SK-N-SH (cell line): ENCODE data around the gene TUT7. TPM values are rescaled to one million over a fixed set of nuclear protein-coding genes. Genes with fewer than 3 reads are reported as not detected.

Experiments
- CTCF ChIA-PET: fragments of 300-600, 350-600 bp; formaldehyde crosslinking; extraction: SDS; loops from one replicate; lab custom pipeline; 2021; lab: Yijun Ruan, JAX
- POLR2A ChIA-PET: fragments of 350-600 bp; sonication (Branson Sonifier 250); formaldehyde crosslinking; extraction: SDS; loops from one replicate; lab custom pipeline; 2020; ENCODE audit warnings: antibody characterized with exemption, inconsistent platforms; lab: Yijun Ruan, JAX
- DNase-seq: peaks from one replicate; pipeline ENCODE4 v3.0.0; 2012
- H2AFZ ChIP-seq: fragments of 200-600 bp; sonication (generic); 2 replicates; pipeline ENCODE4 v1.8.1; 2016; ENCODE audit warnings: antibody characterized with exemption, mild to moderate bottlenecking, low read depth
- H3F3A ChIP-seq: fragments of 200-600 bp; sonication (generic); replicated peaks from 2 replicates; pipeline ENCODE3; 2016; ENCODE audit warnings: antibody characterized with exemption, mild to moderate bottlenecking; ENCODE audit not compliant: insufficient read depth
- H3K27ac ChIP-seq, 2 experiments: fragments of 200-500 bp in 1 of 2; fragments of 200-600 bp in 1 of 2; sonication (Bioruptor generic) in 1 of 2; sonication (generic), shearing (Covaris generic) in 1 of 2; 2 replicates each; pipeline versions ENCODE4 v1.5.1 to v1.6.1; 2014 to 2016; ENCODE audit warnings: low read depth in 2 of 2, inconsistent platforms in 1 of 2, low read length in 1 of 2, mild to moderate bottlenecking in 1 of 2, mixed read lengths in 1 of 2
- H3K27me3 ChIP-seq: fragments of 200-600 bp; sonication (generic), shearing (Covaris generic); 2 replicates; pipeline ENCODE4 v1.6.1; 2016; ENCODE audit warnings: mixed run types; ENCODE audit not compliant: insufficient read depth
- H3K36me3 ChIP-seq, 2 experiments: fragments of 200-500 bp in 1 of 2; fragments of 200-600 bp in 1 of 2; sonication (Bioruptor generic) in 1 of 2; sonication (generic) in 1 of 2; replicated peaks in 1 of 2; 2 replicates each; pipeline versions ENCODE3 to v1.5.1; 2014 to 2016; ENCODE audit warnings: low read length in 1 of 2, mild to moderate bottlenecking in 1 of 2; ENCODE audit not compliant: insufficient read depth in 2 of 2, control insufficient read depth in 1 of 2
- H3K4me1 ChIP-seq, 2 experiments: fragments of 200-500 bp in 1 of 2; fragments of 200-600 bp in 1 of 2; sonication (Bioruptor generic) in 1 of 2; sonication (generic), shearing (Covaris generic) in 1 of 2; 2 replicates each; pipeline versions ENCODE4 v1.5.1 to v1.6.1; 2014 to 2016; ENCODE audit warnings: low read depth in 1 of 2, low read length in 1 of 2, mixed run types in 1 of 2; ENCODE audit not compliant: insufficient read depth in 2 of 2, control insufficient read depth in 1 of 2
- H3K4me2 ChIP-seq: fragments of 200-600 bp; sonication (generic), shearing (Covaris generic); 2 replicates; pipeline ENCODE4 v1.6.1; 2017; ENCODE audit warnings: mixed run types
- H3K4me3 ChIP-seq, 2 experiments: fragments of 200-500 bp in 1 of 2; fragments of 200-600 bp in 1 of 2; sonication (Bioruptor generic) in 1 of 2; sonication (generic), shearing (Covaris generic) in 1 of 2; 2 replicates each; pipeline versions ENCODE4 v1.5.1 to v1.8.1; 2014 to 2016; ENCODE audit warnings: low read depth in 2 of 2, inconsistent platforms in 1 of 2, low read length in 1 of 2, mild to moderate bottlenecking in 1 of 2, mixed read lengths in 1 of 2, moderate library complexity in 1 of 2
- H3K79me2 ChIP-seq: fragments of 200-600 bp; sonication (generic); 2 replicates; pipeline ENCODE4 v1.8.1; 2017; ENCODE audit warnings: mild to moderate bottlenecking; ENCODE audit not compliant: insufficient read depth
- H3K9ac ChIP-seq: fragments of 200-600 bp; sonication (generic); 2 replicates; pipeline ENCODE4 v1.6.1; 2017; ENCODE audit warnings: mixed run types
- H3K9me2 ChIP-seq: fragments of 200-600 bp; sonication (generic); 2 replicates; pipeline ENCODE4 v1.6.1; 2017; ENCODE audit warnings: mixed run types
- H3K9me3 ChIP-seq: fragments of 200-600 bp; sonication (generic); 2 replicates; pipeline ENCODE4 v1.6.1; 2017; ENCODE audit warnings: mixed run types, mild to moderate bottlenecking, moderate library complexity
- H4K20me1 ChIP-seq: fragments of 200-600 bp; sonication (generic); 2 replicates; pipeline ENCODE4 v1.6.1; 2017; ENCODE audit warnings: mild to moderate bottlenecking, mixed run types; ENCODE audit not compliant: insufficient read depth
- CHD2 ChIP-seq: fragments of 150-350 bp; IDR thresholded peaks from 2 replicates; pipeline ENCODE4 v1.6.1; 2018; ENCODE audit warnings: low read length; ENCODE audit not compliant: partially characterized antibody
- EP300 ChIP-seq, 2 experiments: IDR thresholded peaks; 2 replicates each; pipeline versions ENCODE4 v1.4.0 to v1.6.1; 2012; ENCODE audit warnings: borderline replicate concordance in 1 of 2, low read depth in 1 of 2, low read length in 1 of 2
- FOSL2 ChIP-seq: IDR thresholded peaks from 2 replicates; pipeline ENCODE4 v1.4.0; 2012; ENCODE audit warnings: low read depth, mild to moderate bottlenecking, moderate library complexity, borderline replicate concordance
- FOXM1 ChIP-seq: IDR thresholded peaks from 2 replicates; pipeline ENCODE4 v1.4.0; 2012; ENCODE audit warnings: low read depth, mild to moderate bottlenecking
- GABPA ChIP-seq: IDR thresholded peaks from 2 replicates; pipeline ENCODE4 v1.4.0; 2012; ENCODE audit warnings: low read depth, mild to moderate bottlenecking
- GATA2 ChIP-seq: sonication (generic); formaldehyde crosslinking; IDR thresholded peaks from 2 replicates; pipeline ENCODE4 v1.5.0; 2020; ENCODE audit warnings: mild to moderate bottlenecking, missing genetic modification reagents
- NFIC ChIP-seq: IDR thresholded peaks from 2 replicates; pipeline ENCODE4 v1.4.0; 2012; ENCODE audit warnings: borderline replicate concordance
- NRF1 ChIP-seq: IDR thresholded peaks from 2 replicates; pipeline ENCODE4 v1.6.1; 2012; ENCODE audit warnings: low read depth, mild to moderate bottlenecking, low read length
- RXRA ChIP-seq: IDR thresholded peaks from 2 replicates; pipeline ENCODE4 v1.4.0; 2012; ENCODE audit warnings: low read depth, mild to moderate bottlenecking, borderline replicate concordance
- SMC3 ChIP-seq: IDR thresholded peaks from 2 replicates; pipeline ENCODE4 v1.6.1; 2012; ENCODE audit warnings: low read depth, low read length, improper control_type of control experiment
- TAF1 ChIP-seq: IDR thresholded peaks from 2 replicates; pipeline ENCODE4 v1.6.1; 2012; ENCODE audit warnings: low read depth, mild to moderate bottlenecking, low read length, moderate library complexity, borderline replicate concordance
- TCF12 ChIP-seq: IDR thresholded peaks from 2 replicates; pipeline ENCODE4 v1.4.0; 2012
- TEAD4 ChIP-seq: IDR thresholded peaks from 2 replicates; pipeline ENCODE4 v1.4.0; 2012; ENCODE audit warnings: mild to moderate bottlenecking, borderline replicate concordance; ENCODE audit not compliant: insufficient read depth
- YY1 ChIP-seq: IDR thresholded peaks from 2 replicates; pipeline ENCODE4 v1.4.0; 2012; ENCODE audit warnings: low read depth, mild to moderate bottlenecking
- WGBS: methylation state at CpG from one replicate; pipeline ENCODE4 v1.1.6; 2017; ENCODE audit warnings: low lambda C conversion rate; 5-methylcytosine and 5-hydroxymethylcytosine counted together
- polyA plus RNA-seq, 3 experiments: library from polyadenylated mRNA; depleted of rRNA; stranded (reverse); fragments of >200 nt; gene quantifications; 2 replicates each; pipeline ENCODE4 v1.2.3, GENCODE V29; 2012
- TF ChIP-seq, protein P1 (sequence below): fragments of 150-350 bp; IDR thresholded peaks from 2 replicates; pipeline ENCODE4 v1.6.1; 2016; ENCODE audit warnings: mild to moderate bottlenecking, low read depth, low read length
- TF ChIP-seq, protein P2 (sequence below): IDR thresholded peaks from 2 replicates; pipeline ENCODE4 v1.4.0; 2012; ENCODE audit warnings: low read depth, borderline replicate concordance
- TF ChIP-seq, protein P3 (sequence below): fragments of 200-600 bp; sonication (generic); IDR thresholded peaks from 2 replicates; pipeline ENCODE4 v1.6.1; 2017; ENCODE audit warnings: antibody characterized with exemption, mild to moderate bottlenecking, moderate library complexity
- TF ChIP-seq, protein P4 (sequence below): fragments of 150-350 bp; IDR thresholded peaks from 2 replicates; pipeline ENCODE4 v1.6.1; 2017; ENCODE audit warnings: antibody characterized with exemption, low read length, low read depth, borderline replicate concordance
- TF ChIP-seq, protein P5 (sequence below): IDR thresholded peaks from 2 replicates; pipeline ENCODE4; 2012

TUT7 gene
- polyA plus RNA-seq, 1 of the 3 experiments (the other 2 are of a cell fraction): 6.7 TPM

DNA sequence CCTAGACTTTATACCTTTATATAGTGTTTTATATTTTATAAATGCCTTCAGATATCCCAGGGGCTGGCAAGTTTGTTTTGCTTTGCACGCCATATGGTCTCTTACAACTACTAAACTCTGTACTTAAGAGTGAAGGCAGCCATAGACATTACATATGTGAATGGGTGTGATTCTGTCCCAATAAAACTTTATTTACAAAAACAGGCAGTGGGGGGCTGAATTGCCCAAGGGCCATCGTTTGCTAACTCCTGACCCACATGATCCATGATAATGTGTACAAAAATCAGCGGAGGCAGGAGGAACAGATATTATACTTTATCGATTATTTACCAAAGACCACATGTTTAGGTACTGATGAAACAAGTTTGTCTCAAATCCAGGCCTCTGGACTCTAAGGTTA, 36.0 kb downstream of the TUT7 start:
- no peak for DNase-seq
- ChIA-PET POLR2A (no interaction called here), CTCF (no interaction called here)
- Histone ChIP-seq H4K20me1 (no peaks in the 10 kb centered on the region), H3K9me2 (no peaks in the 10 kb centered on the region), H3K79me2 (no peaks in the 10 kb centered on the region), H2AFZ (no peak overlapping the region), H3K27me3 (no peaks in the 10 kb centered on the region)
- TF ChIP-seq, protein P1, sequence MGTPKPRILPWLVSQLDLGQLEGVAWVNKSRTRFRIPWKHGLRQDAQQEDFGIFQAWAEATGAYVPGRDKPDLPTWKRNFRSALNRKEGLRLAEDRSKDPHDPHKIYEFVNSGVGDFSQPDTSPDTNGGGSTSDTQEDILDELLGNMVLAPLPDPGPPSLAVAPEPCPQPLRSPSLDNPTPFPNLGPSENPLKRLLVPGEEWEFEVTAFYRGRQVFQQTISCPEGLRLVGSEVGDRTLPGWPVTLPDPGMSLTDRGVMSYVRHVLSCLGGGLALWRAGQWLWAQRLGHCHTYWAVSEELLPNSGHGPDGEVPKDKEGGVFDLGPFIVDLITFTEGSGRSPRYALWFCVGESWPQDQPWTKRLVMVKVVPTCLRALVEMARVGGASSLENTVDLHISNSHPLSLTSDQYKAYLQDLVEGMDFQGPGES: no peak
- no peak for TF ChIP-seq NRF1
- no peak for TF ChIP-seq NFIC
- TF ChIP-seq CHD2: no peak
- TF ChIP-seq YY1: no peak
- no peak for TF ChIP-seq TAF1
- TF ChIP-seq TCF12: no peak
- TF ChIP-seq EP300 (IDR thresholded peaks at IDR 0.05; ENCODE audit: borderline replicate concordance in 1 of 2, low read depth in 1 of 2, low read length in 1 of 2): no peak
- TF ChIP-seq FOSL2: no peak
- no peak for TF ChIP-seq FOXM1
- no peak for TF ChIP-seq GATA2 (CRISPR knock-in tag)
- TF ChIP-seq, protein P2, sequence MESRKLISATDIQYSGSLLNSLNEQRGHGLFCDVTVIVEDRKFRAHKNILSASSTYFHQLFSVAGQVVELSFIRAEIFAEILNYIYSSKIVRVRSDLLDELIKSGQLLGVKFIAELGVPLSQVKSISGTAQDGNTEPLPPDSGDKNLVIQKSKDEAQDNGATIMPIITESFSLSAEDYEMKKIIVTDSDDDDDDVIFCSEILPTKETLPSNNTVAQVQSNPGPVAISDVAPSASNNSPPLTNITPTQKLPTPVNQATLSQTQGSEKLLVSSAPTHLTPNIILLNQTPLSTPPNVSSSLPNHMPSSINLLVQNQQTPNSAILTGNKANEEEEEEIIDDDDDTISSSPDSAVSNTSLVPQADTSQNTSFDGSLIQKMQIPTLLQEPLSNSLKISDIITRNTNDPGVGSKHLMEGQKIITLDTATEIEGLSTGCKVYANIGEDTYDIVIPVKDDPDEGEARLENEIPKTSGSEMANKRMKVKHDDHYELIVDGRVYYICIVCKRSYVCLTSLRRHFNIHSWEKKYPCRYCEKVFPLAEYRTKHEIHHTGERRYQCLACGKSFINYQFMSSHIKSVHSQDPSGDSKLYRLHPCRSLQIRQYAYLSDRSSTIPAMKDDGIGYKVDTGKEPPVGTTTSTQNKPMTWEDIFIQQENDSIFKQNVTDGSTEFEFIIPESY: no peak
- TF ChIP-seq RXRA: no peak
- TF ChIP-seq, protein P3, sequence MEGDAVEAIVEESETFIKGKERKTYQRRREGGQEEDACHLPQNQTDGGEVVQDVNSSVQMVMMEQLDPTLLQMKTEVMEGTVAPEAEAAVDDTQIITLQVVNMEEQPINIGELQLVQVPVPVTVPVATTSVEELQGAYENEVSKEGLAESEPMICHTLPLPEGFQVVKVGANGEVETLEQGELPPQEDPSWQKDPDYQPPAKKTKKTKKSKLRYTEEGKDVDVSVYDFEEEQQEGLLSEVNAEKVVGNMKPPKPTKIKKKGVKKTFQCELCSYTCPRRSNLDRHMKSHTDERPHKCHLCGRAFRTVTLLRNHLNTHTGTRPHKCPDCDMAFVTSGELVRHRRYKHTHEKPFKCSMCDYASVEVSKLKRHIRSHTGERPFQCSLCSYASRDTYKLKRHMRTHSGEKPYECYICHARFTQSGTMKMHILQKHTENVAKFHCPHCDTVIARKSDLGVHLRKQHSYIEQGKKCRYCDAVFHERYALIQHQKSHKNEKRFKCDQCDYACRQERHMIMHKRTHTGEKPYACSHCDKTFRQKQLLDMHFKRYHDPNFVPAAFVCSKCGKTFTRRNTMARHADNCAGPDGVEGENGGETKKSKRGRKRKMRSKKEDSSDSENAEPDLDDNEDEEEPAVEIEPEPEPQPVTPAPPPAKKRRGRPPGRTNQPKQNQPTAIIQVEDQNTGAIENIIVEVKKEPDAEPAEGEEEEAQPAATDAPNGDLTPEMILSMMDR: no peak
- TF ChIP-seq, protein P4, sequence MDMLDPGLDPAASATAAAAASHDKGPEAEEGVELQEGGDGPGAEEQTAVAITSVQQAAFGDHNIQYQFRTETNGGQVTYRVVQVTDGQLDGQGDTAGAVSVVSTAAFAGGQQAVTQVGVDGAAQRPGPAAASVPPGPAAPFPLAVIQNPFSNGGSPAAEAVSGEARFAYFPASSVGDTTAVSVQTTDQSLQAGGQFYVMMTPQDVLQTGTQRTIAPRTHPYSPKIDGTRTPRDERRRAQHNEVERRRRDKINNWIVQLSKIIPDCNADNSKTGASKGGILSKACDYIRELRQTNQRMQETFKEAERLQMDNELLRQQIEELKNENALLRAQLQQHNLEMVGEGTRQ: no peak
- no peak for TF ChIP-seq SMC3
- TF ChIP-seq, protein P5, sequence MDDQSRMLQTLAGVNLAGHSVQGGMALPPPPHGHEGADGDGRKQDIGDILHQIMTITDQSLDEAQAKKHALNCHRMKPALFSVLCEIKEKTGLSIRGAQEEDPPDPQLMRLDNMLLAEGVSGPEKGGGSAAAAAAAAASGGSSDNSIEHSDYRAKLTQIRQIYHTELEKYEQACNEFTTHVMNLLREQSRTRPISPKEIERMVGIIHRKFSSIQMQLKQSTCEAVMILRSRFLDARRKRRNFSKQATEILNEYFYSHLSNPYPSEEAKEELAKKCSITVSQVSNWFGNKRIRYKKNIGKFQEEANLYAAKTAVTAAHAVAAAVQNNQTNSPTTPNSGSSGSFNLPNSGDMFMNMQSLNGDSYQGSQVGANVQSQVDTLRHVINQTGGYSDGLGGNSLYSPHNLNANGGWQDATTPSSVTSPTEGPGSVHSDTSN: no peak
- TF ChIP-seq TEAD4: no peak
- TF ChIP-seq GABPA: no peak
- TF ChIP-seq, all 33 proteins: peak for 0
- H3K9me3 ChIP-seq: no peaks in the 10 kb centered on the region
- no peak overlapping the region for H3K4me2 ChIP-seq
- H3K9ac ChIP-seq: no peak overlapping the region
- H3K36me3 ChIP-seq: peaks cover 78 to 88% of the 10 kb centered on the region in 2 experiments
- no peaks in the 10 kb centered on the region for H3K4me1 ChIP-seq
- no peak overlapping the region for H3K4me3 ChIP-seq
- WGBS: 98% methylated on average over 4 of the region's 4 CpGs
- peaks cover 4% of the 10 kb centered on the region for H3F3A ChIP-seq
- H3K27ac ChIP-seq: no peak overlapping the region
